C4-2B (cell line): ENCODE results near the gene EXOC6B.

Experiments
- H3K27ac ChIP-seq: fragments of 450-650 bp; 2 replicates; pipeline ENCODE4 v1.5.1; 2017
- CTCF ChIP-seq: fragments of 450-650 bp; conservative IDR thresholded peaks from 2 replicates; pipeline ENCODE4 v1.5.1; 2017; ENCODE audit warnings: mild to moderate bottlenecking
- ZFX ChIP-seq: fragments of 450-650 bp; IDR thresholded peaks from 2 replicates; pipeline ENCODE4 v1.6.1; 2017

EXOC6B gene

GRCh38 chr2:72146347-72147302 is 679.2 kb downstream of the EXOC6B start:
- no peak for TF ChIP-seq CTCF
- TF ChIP-seq ZFX, result no peak
- no peak overlapping the region for H3K27ac ChIP-seq

- TF ChIP-seq CTCF (no peak), ZFX (no peak)
- H3K27ac ChIP-seq, result no peak overlapping the region
Measured at GRCh38 chr2:72145658-72146329, 680.0 kb downstream of the EXOC6B start.

- TF ChIP-seq ZFX, result no peak
- no peak for TF ChIP-seq CTCF
- H3K27ac ChIP-seq, result no peak overlapping the region
Measured at GRCh38 chr2:72145289-72145657, 680.6 kb downstream of the EXOC6B start.

- no peak for TF ChIP-seq ZFX
- no peak for TF ChIP-seq CTCF
- H3K27ac ChIP-seq, result no peak overlapping the region
Measured at GRCh38 chr2:72144632-72145288, 681.1 kb downstream of the EXOC6B start.

- TF ChIP-seq CTCF (no peak), ZFX (no peak)
- no peak overlapping the region for H3K27ac ChIP-seq
Measured at GRCh38 chr2:72144274-72144631, 681.6 kb downstream of the EXOC6B start.

GRCh38 chr2:72143441-72144273 is 682.2 kb downstream of the EXOC6B start:
- H3K27ac ChIP-seq, result no peak overlapping the region
- no peak for TF ChIP-seq ZFX
- TF ChIP-seq CTCF, result no peak
